K562 treated with DMSO at 1 percent for 48 hours (cell line): ENCODE results near the gene PTTG1IP2. TPM values are rescaled to one million over a fixed set of nuclear protein-coding genes. Genes with fewer than 3 reads are reported as not detected.

Experiments used
- total RNA-seq: library from RNA; unstranded; fragments of 300-600 nt; gene quantifications from 2 replicates; pipeline ENCODE4 v1.2.3, GENCODE V29; 2022; ENCODE audit warnings: low replicate concordance; ENCODE audit errors: extremely low read depth

Gene PTTG1IP2
- not detected in 2 replicates for total RNA-seq

GRCh38 chr7:90469554-90469953 is at the start of gene PTTG1IP2:
TSS of gene PTTG1IP2 (plus strand) at chr7:90469639. CDS start at chr7:90469787, 148 bp downstream.

Other genes starting within 250 kb of the PTTG1IP2 start
- not detected in 2 replicates for gene CFAP69, start 224.5 kb upstream of the PTTG1IP2 start, total RNA-seq
- not detected in 2 replicates for gene FAM237B, start 148.3 kb upstream of the PTTG1IP2 start, total RNA-seq
- not detected in 2 replicates for gene GTPBP10, start 122.9 kb upstream of the PTTG1IP2 start, total RNA-seq
- gene CLDN12, start 66.2 kb upstream of the PTTG1IP2 start, total RNA-seq, result not detected in 2 replicates
- gene CDK14, start 126.7 kb downstream of the PTTG1IP2 start, total RNA-seq, result not detected in 2 replicates